ENCODE measurements around the gene TIMM8A. TPM values are rescaled to one million over a fixed set of nuclear protein-coding genes. Genes with fewer than 3 reads are reported as not detected.

The TIMM8A gene
- polyA plus RNA-seq, 1 donor from 2014 or later = 7.2 TPM

DNA sequence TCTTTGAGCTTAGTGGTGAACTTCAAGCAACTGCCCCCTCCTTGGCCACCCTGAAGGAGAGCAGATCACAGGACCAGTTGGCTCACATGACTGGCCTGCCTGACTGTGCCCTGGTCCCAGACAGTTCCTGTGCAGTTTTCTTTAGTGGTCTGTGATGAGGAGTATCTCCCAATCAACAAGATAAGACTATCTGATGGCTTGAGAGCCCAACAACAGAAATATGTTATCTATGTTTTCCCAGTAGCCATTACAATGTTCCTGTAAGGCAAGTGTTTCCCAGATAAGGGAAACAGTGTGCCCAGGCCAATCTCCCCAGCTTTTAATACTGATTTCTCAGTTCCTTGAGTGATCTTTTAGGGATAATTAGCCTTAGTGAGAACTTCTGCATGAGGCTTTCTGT is 14.2 kb upstream of the TIMM8A start:
- no peaks in the 10 kb centered on the region for H3K9me3 ChIP-seq (ENCODE audit: low read length)

DNA sequence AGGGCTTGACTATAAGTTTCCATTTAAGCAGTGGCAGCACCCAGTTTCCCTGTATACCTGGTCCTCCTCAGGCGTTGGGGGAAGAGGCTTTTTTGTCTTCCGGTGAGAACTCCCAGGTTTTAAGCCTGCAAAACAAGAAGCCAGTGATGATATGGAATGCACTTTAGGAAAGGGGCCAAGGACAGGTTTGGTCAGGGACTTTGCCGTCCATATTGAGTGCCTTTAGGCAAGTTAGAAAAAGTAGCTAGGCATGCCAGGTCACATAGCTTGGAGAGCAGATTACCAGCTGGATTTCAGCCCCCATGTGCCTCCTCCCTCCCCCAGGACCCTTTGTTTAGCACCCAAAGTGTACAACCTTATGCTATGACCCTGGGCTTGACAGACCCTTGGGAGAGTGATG is 13.6 kb upstream of the TIMM8A start:
- H3K36me3 ChIP-seq (ENCODE audit: insufficient read depth, low read length) = no peaks in the 10 kb centered on the region
- H3K9me2 ChIP-seq (ENCODE audit: insufficient read depth, low read length) = no peaks in the 10 kb centered on the region
- H3F3A ChIP-seq (ENCODE audit: insufficient read depth, low read length, poor library complexity, severe bottlenecking) = no peaks in the 10 kb centered on the region
- no peak overlapping the region for H3K4me3 ChIP-seq (ENCODE audit: low read length)
- no peaks in the 10 kb centered on the region for H3K79me2 ChIP-seq (replicated peaks; ENCODE audit: insufficient read depth, low read length)
- no peaks in the 10 kb centered on the region for H3K9me3 ChIP-seq (ENCODE audit: low read length)
- no peak overlapping the region for H3K4me2 ChIP-seq (ENCODE audit: low read length)
- H3K27ac ChIP-seq (ENCODE audit: low read length) = no peak overlapping the region
- H3K27me3 ChIP-seq (ENCODE audit: insufficient read depth, low read depth, low read length) = no peaks in the 10 kb centered on the region
- H3K9ac ChIP-seq (ENCODE audit: low read length) = no peak overlapping the region
- no peaks in the 10 kb centered on the region for H4K20me1 ChIP-seq (ENCODE audit: insufficient read depth)
- no peak overlapping the region for H2AFZ ChIP-seq (ENCODE audit: low read depth, low read length)
- TF ChIP-seq EP300 (conservative IDR thresholded peaks at IDR 0.05; ENCODE audit: poor library complexity, severe bottlenecking) (no peak), EZH2 (IDR thresholded peaks at IDR 0.05; ENCODE audit: borderline replicate concordance, insufficient read depth, low read length, poor library complexity, severe bottlenecking) (no peak), TAF1 (IDR thresholded peaks at IDR 0.05; ENCODE audit: low read depth) (no peak), SMC3 (conservative IDR thresholded peaks at IDR 0.05; ENCODE audit: poor library complexity) (no peak), POLR2AphosphoS5 (IDR thresholded peaks at IDR 0.05) (no peak), MXI1 (conservative IDR thresholded peaks at IDR 0.05; ENCODE audit: poor library complexity, severe bottlenecking) (no peak), RAD21 (conservative IDR thresholded peaks at IDR 0.05) (no peak)
- TF ChIP-seq, protein P1, sequence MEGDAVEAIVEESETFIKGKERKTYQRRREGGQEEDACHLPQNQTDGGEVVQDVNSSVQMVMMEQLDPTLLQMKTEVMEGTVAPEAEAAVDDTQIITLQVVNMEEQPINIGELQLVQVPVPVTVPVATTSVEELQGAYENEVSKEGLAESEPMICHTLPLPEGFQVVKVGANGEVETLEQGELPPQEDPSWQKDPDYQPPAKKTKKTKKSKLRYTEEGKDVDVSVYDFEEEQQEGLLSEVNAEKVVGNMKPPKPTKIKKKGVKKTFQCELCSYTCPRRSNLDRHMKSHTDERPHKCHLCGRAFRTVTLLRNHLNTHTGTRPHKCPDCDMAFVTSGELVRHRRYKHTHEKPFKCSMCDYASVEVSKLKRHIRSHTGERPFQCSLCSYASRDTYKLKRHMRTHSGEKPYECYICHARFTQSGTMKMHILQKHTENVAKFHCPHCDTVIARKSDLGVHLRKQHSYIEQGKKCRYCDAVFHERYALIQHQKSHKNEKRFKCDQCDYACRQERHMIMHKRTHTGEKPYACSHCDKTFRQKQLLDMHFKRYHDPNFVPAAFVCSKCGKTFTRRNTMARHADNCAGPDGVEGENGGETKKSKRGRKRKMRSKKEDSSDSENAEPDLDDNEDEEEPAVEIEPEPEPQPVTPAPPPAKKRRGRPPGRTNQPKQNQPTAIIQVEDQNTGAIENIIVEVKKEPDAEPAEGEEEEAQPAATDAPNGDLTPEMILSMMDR (IDR thresholded peaks at IDR 0.05; ENCODE audit: poor library complexity, severe bottlenecking) = no peak

More for the DNA sequence above, 14.2 kb upstream of the TIMM8A start:
- Histone ChIP-seq H3F3A (ENCODE audit: insufficient read depth, low read length, poor library complexity, severe bottlenecking) (no peaks in the 10 kb centered on the region), H4K20me1 (ENCODE audit: insufficient read depth) (no peaks in the 10 kb centered on the region), H3K4me2 (ENCODE audit: low read length) (no peak overlapping the region), H3K79me2 (replicated peaks; ENCODE audit: insufficient read depth, low read length) (no peaks in the 10 kb centered on the region), H3K9ac (ENCODE audit: low read length) (no peak overlapping the region), H3K4me3 (ENCODE audit: low read length) (no peak overlapping the region), H3K27ac (ENCODE audit: low read length) (no peak overlapping the region), H2AFZ (ENCODE audit: low read depth, low read length) (no peak overlapping the region), H3K9me2 (ENCODE audit: insufficient read depth, low read length) (no peaks in the 10 kb centered on the region), H3K27me3 (ENCODE audit: insufficient read depth, low read depth, low read length) (no peaks in the 10 kb centered on the region), H3K36me3 (ENCODE audit: insufficient read depth, low read length) (no peaks in the 10 kb centered on the region)
- TF ChIP-seq SMC3 (conservative IDR thresholded peaks at IDR 0.05; ENCODE audit: poor library complexity) (no peak), REST (IDR thresholded peaks at IDR 0.05; ENCODE audit: borderline replicate concordance) (no peak), POLR2AphosphoS5 (IDR thresholded peaks at IDR 0.05) (no peak), EZH2 (IDR thresholded peaks at IDR 0.05; ENCODE audit: borderline replicate concordance, insufficient read depth, low read length, poor library complexity, severe bottlenecking) (no peak), EP300 (conservative IDR thresholded peaks at IDR 0.05; ENCODE audit: poor library complexity, severe bottlenecking) (no peak), RAD21 (conservative IDR thresholded peaks at IDR 0.05) (no peak), TAF1 (IDR thresholded peaks at IDR 0.05; ENCODE audit: low read depth) (no peak), MXI1 (conservative IDR thresholded peaks at IDR 0.05; ENCODE audit: poor library complexity, severe bottlenecking) (no peak)
- TF ChIP-seq, protein P1 (IDR thresholded peaks at IDR 0.05; ENCODE audit: poor library complexity, severe bottlenecking) = no peak

All from neural cell (in vitro differentiated cells).